Panc1 (cell line): ENCODE data around the gene FAM13A.

Experiments
- POLR2AphosphoS5 ChIP-seq: IDR thresholded peaks from 2 replicates; pipeline ENCODE4 v1.6.1; 2012; ENCODE audit warnings: mild to moderate bottlenecking, low read depth, low read length, moderate library complexity
- REST ChIP-seq, 2 experiments: IDR thresholded peaks; 2 replicates each; pipeline ENCODE4 v1.6.1; 2011 to 2012; ENCODE audit warnings: low read depth in 2 of 2, control low read depth in 1 of 2, low read length in 1 of 2, mild to moderate bottlenecking in 1 of 2, moderate library complexity in 1 of 2; ENCODE audit not compliant: insufficient read depth in 1 of 2
- SIN3A ChIP-seq: IDR thresholded peaks from 2 replicates; pipeline ENCODE4 v1.6.1; 2012; ENCODE audit warnings: low read depth, mild to moderate bottlenecking, low read length, moderate library complexity, borderline replicate concordance; ENCODE audit not compliant: insufficient read depth
- TCF7L2 ChIP-seq: IDR thresholded peaks from 2 replicates; pipeline ENCODE4 v1.6.1; 2011; ENCODE audit warnings: mild to moderate bottlenecking, low read depth, low read length, inconsistent platforms
- TF ChIP-seq, protein P1 (sequence below): fragments of 450-650 bp; IDR thresholded peaks from 2 replicates; pipeline ENCODE4 v1.5.1; 2017; ENCODE audit warnings: mild to moderate bottlenecking

DNA sequence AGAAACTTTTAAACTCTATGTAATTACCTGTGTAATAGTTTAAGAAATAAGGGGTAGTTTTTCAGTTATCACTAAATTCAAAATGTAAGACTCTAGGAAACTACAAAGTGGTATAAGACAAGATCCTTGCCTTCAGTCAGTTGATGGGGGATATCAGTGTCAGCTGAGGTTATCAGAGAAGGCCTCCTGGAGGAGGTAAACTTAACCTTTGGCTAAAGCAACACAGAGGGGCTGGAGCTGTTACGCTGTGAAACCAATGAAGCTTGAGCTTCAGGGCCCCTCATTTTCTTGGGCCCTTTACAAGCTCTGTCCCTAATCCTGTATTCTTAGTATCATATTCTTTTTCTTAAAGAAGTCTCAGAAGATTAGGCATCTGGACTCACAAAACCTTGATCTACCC is 35.9 kb downstream of the FAM13A start:
- TF ChIP-seq REST (IDR thresholded peaks at IDR 0.05; ENCODE audit: insufficient read depth in 1 of 2, low read depth in 2 of 2, low read length in 1 of 2) (no peak), SIN3A (no peak), POLR2AphosphoS5 (no peak), TCF7L2 (no peak)
- TF ChIP-seq, protein P1, sequence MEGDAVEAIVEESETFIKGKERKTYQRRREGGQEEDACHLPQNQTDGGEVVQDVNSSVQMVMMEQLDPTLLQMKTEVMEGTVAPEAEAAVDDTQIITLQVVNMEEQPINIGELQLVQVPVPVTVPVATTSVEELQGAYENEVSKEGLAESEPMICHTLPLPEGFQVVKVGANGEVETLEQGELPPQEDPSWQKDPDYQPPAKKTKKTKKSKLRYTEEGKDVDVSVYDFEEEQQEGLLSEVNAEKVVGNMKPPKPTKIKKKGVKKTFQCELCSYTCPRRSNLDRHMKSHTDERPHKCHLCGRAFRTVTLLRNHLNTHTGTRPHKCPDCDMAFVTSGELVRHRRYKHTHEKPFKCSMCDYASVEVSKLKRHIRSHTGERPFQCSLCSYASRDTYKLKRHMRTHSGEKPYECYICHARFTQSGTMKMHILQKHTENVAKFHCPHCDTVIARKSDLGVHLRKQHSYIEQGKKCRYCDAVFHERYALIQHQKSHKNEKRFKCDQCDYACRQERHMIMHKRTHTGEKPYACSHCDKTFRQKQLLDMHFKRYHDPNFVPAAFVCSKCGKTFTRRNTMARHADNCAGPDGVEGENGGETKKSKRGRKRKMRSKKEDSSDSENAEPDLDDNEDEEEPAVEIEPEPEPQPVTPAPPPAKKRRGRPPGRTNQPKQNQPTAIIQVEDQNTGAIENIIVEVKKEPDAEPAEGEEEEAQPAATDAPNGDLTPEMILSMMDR, result no peak
